ENCODE data around the gene ERBB2. TPM values are rescaled to one million over a fixed set of nuclear protein-coding genes. Genes with fewer than 3 reads are reported as not detected.

ERBB2 gene
- polyA plus RNA-seq, 4 donors: 43.0 to 208 (median 69.7) TPM

DNA sequence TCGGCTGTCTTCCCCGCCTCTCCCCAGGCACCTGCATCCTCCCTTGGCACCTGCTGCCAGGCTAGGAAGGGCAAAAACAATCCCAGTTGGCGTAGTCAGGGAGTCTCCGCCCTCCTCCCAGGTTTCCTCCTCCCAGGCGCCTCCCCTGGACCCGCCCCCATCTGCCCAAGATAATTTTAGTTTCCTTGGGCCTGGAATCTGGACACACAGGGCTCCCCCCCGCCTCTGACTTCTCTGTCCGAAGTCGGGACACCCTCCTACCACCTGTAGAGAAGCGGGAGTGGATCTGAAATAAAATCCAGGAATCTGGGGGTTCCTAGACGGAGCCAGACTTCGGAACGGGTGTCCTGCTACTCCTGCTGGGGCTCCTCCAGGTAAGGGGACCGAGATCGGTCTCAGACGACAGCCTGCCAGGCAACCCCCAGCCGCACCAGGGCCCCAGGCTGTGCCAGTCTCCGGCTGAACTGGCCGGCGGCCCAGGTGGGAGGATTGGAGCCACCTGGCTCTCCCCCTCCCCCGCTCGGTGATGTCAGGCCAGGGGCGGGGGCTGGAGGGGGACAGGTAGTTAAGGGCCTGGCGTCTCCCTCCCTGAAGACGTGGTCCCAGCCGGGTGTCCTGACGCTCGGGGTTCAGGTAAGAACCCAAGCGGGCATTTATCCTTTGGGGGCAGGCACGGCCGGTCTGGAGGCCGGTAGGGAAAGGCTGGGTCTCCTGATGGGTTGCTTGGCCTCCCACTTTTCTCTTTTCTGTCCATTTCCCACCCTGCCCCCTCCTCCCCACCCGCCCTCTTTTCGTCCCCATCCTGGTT is 38.1 kb downstream of the ERBB2 start, which contains the start of gene GRB7:
Gene GRB7, plus strand, starts transcription at position 179 of the 808 bp plus-strand sequence. CDS start 4,364 bp downstream, outside the sequence.
- H3K36me3 ChIP-seq (ENCODE audit: control insufficient read depth in 3 of 3, insufficient read depth in 2 of 3, low read depth in 1 of 3, low read length in 3 of 3): peaks cover 0 to 24% (median 0%) of the 10 kb centered on the region in 3 donors
- H3K27me3 ChIP-seq (ENCODE audit: control insufficient read depth in 3 of 3, insufficient read depth in 3 of 3, low read length in 3 of 3): peaks cover 0 to 8% (median 4%) of the 10 kb centered on the region in 3 donors
- FAIRE-seq (no peak), DNase-seq (peak; percentile 78 to 94)
- 10 to 14% (median 10%) methylated on average over 27 to 34 of the region's 34 CpGs for WGBS, 3 donors
- H3K9me3 ChIP-seq (ENCODE audit: control insufficient read depth in 2 of 2, insufficient read depth in 1 of 2, low read depth in 1 of 2, low read length in 1 of 2): no peaks in the 10 kb centered on the region
- peak within 1 kb of the TSS; percentile 49 to 83 (median 67) for H3K4me3 ChIP-seq (ENCODE audit: low read depth in 1 of 3, low read length in 3 of 3)
- H3K4me1 ChIP-seq (ENCODE audit: control insufficient read depth in 3 of 3, insufficient read depth in 2 of 3, low read depth in 1 of 3, low read length in 2 of 3): peaks cover 0 to 31% (median 2%) of the 10 kb centered on the region in 3 donors
- H3K27ac ChIP-seq (ENCODE audit: low read depth in 1 of 3, low read length in 2 of 3): peak within 1 kb of the TSS; percentile 80 to 98 (median 94)

GRCh38 chr17:39738568-39738901 is 38.7 kb downstream of the ERBB2 start:
- FAIRE-seq (no peak), DNase-seq (peak; percentile 75 to 79)
- Histone ChIP-seq H3K27ac (ENCODE audit: low read depth in 1 of 3, low read length in 2 of 3) (peak overlapping the region; percentile 70 to 98 (median 94)), H3K9me3 (ENCODE audit: control insufficient read depth in 2 of 2, insufficient read depth in 1 of 2, low read depth in 1 of 2, low read length in 1 of 2) (no peaks in the 10 kb centered on the region), H3K4me3 (ENCODE audit: low read depth in 1 of 3, low read length in 3 of 3) (peak overlapping the region; percentile 49 to 83 (median 67)), H3K36me3 (ENCODE audit: control insufficient read depth in 3 of 3, insufficient read depth in 2 of 3, low read depth in 1 of 3, low read length in 3 of 3) (peaks cover 0 to 30% (median 0%) of the 10 kb centered on the region in 3 donors), H3K4me1 (ENCODE audit: control insufficient read depth in 3 of 3, insufficient read depth in 2 of 3, low read depth in 1 of 3, low read length in 2 of 3) (peaks cover 0 to 31% (median 2%) of the 10 kb centered on the region in 3 donors), H3K27me3 (ENCODE audit: control insufficient read depth in 3 of 3, insufficient read depth in 3 of 3, low read length in 3 of 3) (peaks cover 0 to 8% (median 4%) of the 10 kb centered on the region in 3 donors)
- whole genome bisulfite sequencing, 3 donors: 1 to 4% (median 3%) methylated on average over 12 to 13 of the region's 13 CpGs

DNA sequence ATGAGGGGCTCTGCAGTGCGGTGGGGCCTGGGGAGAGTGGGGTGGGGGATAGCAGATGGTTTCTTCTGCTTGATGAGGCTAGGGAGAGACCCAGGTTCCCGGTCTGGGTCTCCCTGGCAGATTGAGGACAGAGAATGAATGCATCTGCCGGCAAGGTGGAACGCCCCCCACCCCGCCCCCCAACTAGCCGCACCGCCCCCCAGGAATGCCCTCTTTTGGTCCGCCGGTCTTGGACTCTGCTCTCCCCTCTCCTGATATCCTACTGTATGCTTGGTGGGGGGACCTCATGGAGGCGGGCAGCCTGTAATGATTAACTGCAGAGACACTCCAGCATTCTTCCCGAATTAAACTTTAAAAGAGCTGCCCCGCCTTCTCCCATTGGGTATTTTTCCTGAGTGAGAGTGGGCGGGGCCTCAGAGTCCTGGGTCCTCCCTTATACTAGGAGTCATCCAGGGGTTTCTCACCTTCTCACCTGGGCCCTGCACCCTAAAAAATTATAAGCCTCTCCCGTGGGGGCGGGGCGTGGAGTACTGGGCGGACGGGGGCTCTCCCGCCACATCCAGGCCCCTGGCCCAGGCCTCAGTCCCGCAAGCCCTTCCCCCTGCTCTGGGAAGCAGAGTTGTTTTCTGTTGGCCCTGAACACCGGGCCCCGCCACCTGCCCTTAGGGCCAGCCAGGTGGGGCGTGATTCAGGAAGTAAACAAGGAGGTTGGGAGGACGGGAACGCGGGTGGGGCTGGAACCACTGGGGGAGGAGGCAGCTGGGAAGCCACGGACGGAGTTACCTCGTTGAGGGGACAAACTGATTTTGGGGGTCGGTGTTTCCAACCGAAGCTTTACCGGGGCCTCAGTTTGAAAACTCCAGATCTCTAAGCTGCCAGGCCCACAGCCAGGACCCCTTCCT is 39.4 kb downstream of the ERBB2 start:
- H3K4me1 ChIP-seq (ENCODE audit: control insufficient read depth in 3 of 3, insufficient read depth in 2 of 3, low read depth in 1 of 3, low read length in 2 of 3): peaks cover 0 to 31% (median 2%) of the 10 kb centered on the region in 3 donors
- peaks cover 0 to 37% (median 0%) of the 10 kb centered on the region in 3 donors for H3K36me3 ChIP-seq (ENCODE audit: control insufficient read depth in 3 of 3, insufficient read depth in 2 of 3, low read depth in 1 of 3, low read length in 3 of 3)
- no peaks in the 10 kb centered on the region for H3K9me3 ChIP-seq (ENCODE audit: control insufficient read depth in 2 of 2, insufficient read depth in 1 of 2, low read depth in 1 of 2, low read length in 1 of 2)
- peak overlapping the region; percentile 39 to 83 (median 67) for H3K4me3 ChIP-seq (ENCODE audit: low read depth in 1 of 3, low read length in 3 of 3)
- peaks cover 0 to 8% (median 4%) of the 10 kb centered on the region in 3 donors for H3K27me3 ChIP-seq (ENCODE audit: control insufficient read depth in 3 of 3, insufficient read depth in 3 of 3, low read length in 3 of 3)
- FAIRE-seq: no peak
- 6 to 19% (median 11%) methylated on average over 30 to 32 of the region's 32 CpGs for WGBS, 3 donors
- H3K27ac ChIP-seq (ENCODE audit: low read depth in 1 of 3, low read length in 2 of 3): peak overlapping the region; percentile 93 to 98 (median 94)
- peak; percentile 96 to 97 for DNase-seq

GRCh38 chr17:39739885-39740356 is 40.1 kb downstream of the ERBB2 start:
- Histone ChIP-seq H3K27ac (ENCODE audit: low read depth in 1 of 3, low read length in 2 of 3) (peak overlapping the region; percentile 91 to 98 (median 93)), H3K4me3 (ENCODE audit: low read depth in 1 of 3, low read length in 3 of 3) (peak overlapping the region in 2 of 3 donors; percentile 67 to 83), H3K4me1 (ENCODE audit: control insufficient read depth in 3 of 3, insufficient read depth in 2 of 3, low read depth in 1 of 3, low read length in 2 of 3) (peaks cover 0 to 31% (median 2%) of the 10 kb centered on the region in 3 donors), H3K9me3 (ENCODE audit: control insufficient read depth in 2 of 2, insufficient read depth in 1 of 2, low read depth in 1 of 2, low read length in 1 of 2) (no peaks in the 10 kb centered on the region), H3K36me3 (ENCODE audit: control insufficient read depth in 3 of 3, insufficient read depth in 2 of 3, low read depth in 1 of 3, low read length in 3 of 3) (peaks cover 0 to 43% (median 0%) of the 10 kb centered on the region in 3 donors), H3K27me3 (ENCODE audit: control insufficient read depth in 3 of 3, insufficient read depth in 3 of 3, low read length in 3 of 3) (peaks cover 0 to 8% (median 4%) of the 10 kb centered on the region in 3 donors)
- DNase-seq: no peak
- WGBS, 3 donors: 11 to 34% (median 26%) methylated on average over 7 to 9 of the region's 9 CpGs
- FAIRE-seq: no peak

GRCh38 chr17:39740357-39741111 is 40.7 kb downstream of the ERBB2 start:
- 11 to 39% (median 24%) methylated on average over 15 to 16 of the region's 16 CpGs for WGBS, 3 donors
- DNase-seq: peak in 1 of 2 donors; percentile 61
- H3K27me3 ChIP-seq (ENCODE audit: control insufficient read depth in 3 of 3, insufficient read depth in 3 of 3, low read length in 3 of 3): peaks cover 0 to 8% (median 4%) of the 10 kb centered on the region in 3 donors
- no peak for FAIRE-seq
- H3K36me3 ChIP-seq (ENCODE audit: control insufficient read depth in 3 of 3, insufficient read depth in 2 of 3, low read depth in 1 of 3, low read length in 3 of 3): peaks cover 0 to 50% (median 2%) of the 10 kb centered on the region in 3 donors
- peak overlapping the region in 2 of 3 donors; percentile 67 to 83 for H3K4me3 ChIP-seq (ENCODE audit: low read depth in 1 of 3, low read length in 3 of 3)
- peak overlapping the region; percentile 91 to 98 (median 93) for H3K27ac ChIP-seq (ENCODE audit: low read depth in 1 of 3, low read length in 2 of 3)
- H3K9me3 ChIP-seq (ENCODE audit: control insufficient read depth in 2 of 2, insufficient read depth in 1 of 2, low read depth in 1 of 2, low read length in 1 of 2): no peaks in the 10 kb centered on the region
- H3K4me1 ChIP-seq (ENCODE audit: control insufficient read depth in 3 of 3, insufficient read depth in 2 of 3, low read depth in 1 of 3, low read length in 2 of 3): peaks cover 0 to 30% (median 2%) of the 10 kb centered on the region in 3 donors

GRCh38 chr17:39742126-39742855 is 42.4 kb downstream of the ERBB2 start:
- FAIRE-seq (no peak), DNase-seq (no peak)
- H3K4me3 ChIP-seq (ENCODE audit: low read depth in 1 of 3, low read length in 3 of 3): no peak overlapping the region
- H3K27me3 ChIP-seq (ENCODE audit: control insufficient read depth in 3 of 3, insufficient read depth in 3 of 3, low read length in 3 of 3): peaks cover 0 to 8% (median 4%) of the 10 kb centered on the region in 3 donors
- H3K4me1 ChIP-seq (ENCODE audit: control insufficient read depth in 3 of 3, insufficient read depth in 2 of 3, low read depth in 1 of 3, low read length in 2 of 3): peaks cover 0 to 17% (median 2%) of the 10 kb centered on the region in 3 donors
- H3K27ac ChIP-seq (ENCODE audit: low read depth in 1 of 3, low read length in 2 of 3): no peak overlapping the region
- no peaks in the 10 kb centered on the region for H3K9me3 ChIP-seq (ENCODE audit: control insufficient read depth in 2 of 2, insufficient read depth in 1 of 2, low read depth in 1 of 2, low read length in 1 of 2)
- WGBS, 3 donors: 76 to 82% (median 81%) methylated on average over 18 of the region's 18 CpGs
- H3K36me3 ChIP-seq (ENCODE audit: control insufficient read depth in 3 of 3, insufficient read depth in 2 of 3, low read depth in 1 of 3, low read length in 3 of 3): peaks cover 0 to 67% (median 2%) of the 10 kb centered on the region in 3 donors

DNA sequence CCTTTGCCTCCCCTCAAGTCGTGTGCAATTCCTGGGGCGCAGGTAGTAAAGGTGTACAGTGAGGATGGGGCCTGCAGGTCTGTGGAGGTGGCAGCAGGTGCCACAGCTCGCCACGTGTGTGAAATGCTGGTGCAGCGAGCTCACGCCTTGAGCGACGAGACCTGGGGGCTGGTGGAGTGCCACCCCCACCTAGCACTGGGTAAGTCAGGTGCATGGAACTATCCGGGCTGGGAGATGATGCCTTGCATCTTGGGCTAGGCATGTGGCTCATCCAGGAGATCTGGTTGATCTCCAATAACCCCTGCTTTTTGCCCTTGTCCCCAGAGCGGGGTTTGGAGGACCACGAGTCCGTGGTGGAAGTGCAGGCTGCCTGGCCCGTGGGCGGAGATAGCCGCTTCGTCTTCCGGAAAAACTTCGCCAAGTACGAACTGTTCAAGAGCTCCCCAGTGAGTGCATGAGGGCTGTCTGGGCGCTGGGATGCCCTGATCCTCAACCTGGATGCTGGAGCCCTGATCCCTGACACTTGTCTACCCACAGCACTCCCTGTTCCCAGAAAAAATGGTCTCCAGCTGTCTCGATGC is 43.1 kb downstream of the ERBB2 start:
- Histone ChIP-seq H3K36me3 (ENCODE audit: control insufficient read depth in 3 of 3, insufficient read depth in 2 of 3, low read depth in 1 of 3, low read length in 3 of 3) (peaks cover 0 to 74% (median 2%) of the 10 kb centered on the region in 3 donors), H3K4me3 (ENCODE audit: low read depth in 1 of 3, low read length in 3 of 3) (no peak overlapping the region), H3K9me3 (ENCODE audit: control insufficient read depth in 2 of 2, insufficient read depth in 1 of 2, low read depth in 1 of 2, low read length in 1 of 2) (no peaks in the 10 kb centered on the region), H3K27ac (ENCODE audit: low read depth in 1 of 3, low read length in 2 of 3) (no peak overlapping the region), H3K27me3 (ENCODE audit: control insufficient read depth in 3 of 3, insufficient read depth in 3 of 3, low read length in 3 of 3) (peaks cover 0 to 5% (median 2%) of the 10 kb centered on the region in 3 donors), H3K4me1 (ENCODE audit: control insufficient read depth in 3 of 3, insufficient read depth in 2 of 3, low read depth in 1 of 3, low read length in 2 of 3) (peaks cover 0 to 17% (median 2%) of the 10 kb centered on the region in 3 donors)
- WGBS, 3 donors: 76 to 85% (median 83%) methylated on average over 21 of the region's 21 CpGs
- FAIRE-seq: no peak
- no peak for DNase-seq
